GM23248 (cell line): ENCODE results near the gene GMCL2.

Source experiments
- EZH2 ChIP-seq: fragments of 200-600 bp; sonication (generic); IDR thresholded peaks from 2 replicates; pipeline ENCODE4 v1.6.1; 2018; ENCODE audit warnings: antibody characterized with exemption, mild to moderate bottlenecking; ENCODE audit not compliant: insufficient read depth, poor library complexity, severe bottlenecking
- EZH2phosphoT487 ChIP-seq: fragments of 200-600 bp; sonication (generic); IDR thresholded peaks from 2 replicates; pipeline ENCODE4 v1.6.1; 2018; ENCODE audit warnings: antibody characterized with exemption, moderate library complexity, mild to moderate bottlenecking, low read depth; ENCODE audit not compliant: insufficient read depth

DNA sequence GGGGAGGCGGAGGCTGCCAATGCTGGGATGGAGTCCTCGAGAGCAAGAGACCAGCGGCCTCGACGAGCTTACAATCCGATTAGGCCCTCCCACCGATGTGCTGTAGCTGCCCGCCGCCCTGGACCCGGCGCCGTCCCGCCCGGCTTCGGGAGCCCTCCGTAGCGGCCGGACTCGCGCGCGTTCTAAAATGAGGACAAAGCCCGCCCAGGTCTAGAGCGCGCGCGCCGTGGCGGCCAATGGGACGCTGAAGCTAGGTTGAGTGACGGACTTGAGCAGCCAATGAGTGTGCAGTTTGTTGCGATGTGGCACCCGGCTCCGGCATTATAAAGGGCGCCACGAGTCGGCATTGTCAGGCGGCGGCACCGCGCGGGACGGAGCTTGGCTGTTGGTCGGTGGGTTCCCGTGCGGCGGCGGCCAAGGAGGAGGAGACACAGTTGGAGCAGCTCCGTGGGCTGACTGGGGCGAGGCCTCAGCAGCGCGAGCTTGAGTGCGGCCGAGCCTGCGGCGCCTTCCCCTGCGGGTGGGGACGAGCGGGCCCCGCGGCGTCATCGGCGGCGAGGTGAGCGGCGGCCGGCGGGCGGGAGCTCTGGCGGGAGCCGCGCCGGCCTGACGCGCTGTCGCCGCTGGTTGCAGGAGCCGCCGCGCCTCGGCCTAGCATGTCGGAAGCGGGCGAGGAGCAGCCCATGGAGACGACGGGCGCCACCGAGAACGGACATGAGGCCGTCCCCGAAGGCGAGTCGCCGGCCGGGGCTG, 17.2 kb upstream of the GMCL2 start, which contains the start of gene HNRNPAB:
- TF ChIP-seq EZH2 (no peak), EZH2phosphoT487 (no peak)
